ENCODE data around the gene INPP5B.

INPP5B gene

DNA sequence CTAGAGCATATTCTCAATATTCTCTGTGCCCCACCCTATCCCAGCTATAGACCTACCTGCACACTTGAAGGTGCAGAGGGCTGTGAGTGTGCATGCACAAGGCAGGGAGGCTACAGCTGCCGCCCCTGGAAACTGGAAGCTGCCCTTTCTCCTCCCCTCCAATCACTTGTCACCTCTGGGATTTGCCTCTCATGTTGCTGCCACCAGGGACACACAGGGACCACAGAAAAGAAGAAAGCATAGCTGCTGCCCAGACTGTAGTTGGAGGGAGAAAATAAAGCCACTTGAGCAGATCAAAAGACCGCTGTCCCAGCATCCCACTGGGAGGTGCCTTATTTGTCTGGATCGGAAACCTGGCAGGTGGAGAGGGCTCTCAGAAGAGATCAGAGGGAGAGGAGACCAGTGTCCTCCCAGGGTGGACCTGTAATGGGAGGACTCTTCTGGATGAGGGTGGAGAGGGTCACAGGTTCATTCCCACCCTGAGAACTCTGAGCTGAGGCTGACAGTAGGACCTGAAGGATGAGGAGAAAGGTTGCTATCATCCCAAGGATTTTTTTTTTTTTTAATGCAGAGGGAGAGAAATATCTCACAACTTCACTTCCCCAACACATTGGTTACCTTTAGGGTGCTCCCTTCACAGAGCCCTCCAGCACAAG is 7.6 kb upstream of the INPP5B start:
- CTCF ChIA-PET: no interaction called here
- DNase-seq: no peak
- H3K27me3 Mint-ChIP-seq: no peaks in the 10 kb centered on the region
- no peak overlapping the region for H3K27ac Mint-ChIP-seq
- no peaks in the 10 kb centered on the region for H3K4me1 Mint-ChIP-seq
- H3K4me3 Mint-ChIP-seq: no peak overlapping the region
- peaks cover 17% of the 10 kb centered on the region for H3K36me3 Mint-ChIP-seq
- no peaks in the 10 kb centered on the region for H3K9me3 Mint-ChIP-seq

DNA sequence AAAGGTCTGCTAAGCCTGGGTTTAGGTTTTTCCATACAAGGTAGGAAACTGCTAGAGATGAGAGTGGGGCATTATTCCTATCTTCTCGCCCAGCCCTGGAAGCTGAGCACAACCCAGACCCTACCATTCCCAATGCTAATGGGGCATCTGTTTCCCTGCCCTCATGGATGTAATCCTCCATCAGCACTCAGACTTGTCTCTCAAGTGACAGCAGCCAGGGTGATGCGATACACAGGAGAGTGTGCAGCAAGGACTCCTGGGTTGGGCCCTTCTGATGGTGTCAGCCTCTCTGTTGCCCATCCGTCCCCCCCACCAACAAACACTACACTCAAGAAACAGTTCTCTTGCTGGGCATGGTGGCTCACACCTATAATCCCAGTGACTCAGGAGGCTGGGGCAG is 5.9 kb upstream of the INPP5B start:
- Mint-ChIP-seq H3K36me3 (peaks cover 9% of the 10 kb centered on the region), H3K27ac (no peak overlapping the region), H3K9me3 (no peaks in the 10 kb centered on the region), H3K4me3 (no peak overlapping the region), H3K4me1 (peaks cover 2% of the 10 kb centered on the region), H3K27me3 (no peaks in the 10 kb centered on the region)
- no peak for DNase-seq
- CTCF ChIA-PET: no interaction called here

DNA sequence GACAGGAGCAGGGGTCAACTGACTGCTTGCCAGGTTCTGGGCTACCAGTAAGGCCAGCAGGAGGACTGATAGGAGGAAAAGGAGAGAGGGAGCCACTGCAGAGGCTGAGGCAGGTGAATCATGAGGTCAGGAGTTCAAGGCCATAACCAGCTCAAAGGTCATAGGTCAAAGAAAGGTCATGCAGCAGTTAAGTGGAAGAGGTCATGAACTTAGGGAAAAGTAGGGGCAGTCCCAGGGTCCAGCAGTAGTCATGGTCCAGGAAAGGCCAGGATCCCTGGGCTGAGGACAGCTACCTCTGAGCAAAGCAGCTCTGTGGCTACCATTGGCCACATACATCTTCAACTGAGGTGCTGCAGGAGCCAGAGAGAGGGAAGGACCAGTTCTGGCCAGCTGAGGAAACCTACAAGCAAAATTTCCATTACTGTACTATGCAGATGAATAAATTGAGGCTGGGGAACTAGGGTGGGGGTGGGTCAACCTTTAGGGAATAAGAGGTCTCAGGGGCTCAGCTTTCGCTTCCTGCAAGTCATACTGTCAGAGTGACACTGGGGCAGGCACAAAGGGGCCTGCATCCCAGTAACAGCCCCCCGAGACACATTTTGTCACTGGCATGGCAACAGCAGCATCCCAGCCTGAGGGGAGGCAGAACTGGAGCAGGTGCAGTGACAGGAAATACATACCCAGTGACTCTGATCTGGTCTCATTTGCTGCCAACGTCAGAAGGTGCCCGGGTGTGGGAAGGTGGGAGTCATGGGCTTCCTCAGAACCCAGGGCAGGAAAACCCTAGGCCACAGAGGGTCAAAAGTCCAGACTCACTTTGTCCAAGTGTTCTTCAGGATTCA is 5.2 kb upstream of the INPP5B start:
- H3K27me3 Mint-ChIP-seq: no peaks in the 10 kb centered on the region
- peaks cover 8% of the 10 kb centered on the region for H3K4me1 Mint-ChIP-seq
- peaks cover 4% of the 10 kb centered on the region for H3K36me3 Mint-ChIP-seq
- H3K4me3 Mint-ChIP-seq: no peak overlapping the region
- H3K9me3 Mint-ChIP-seq: no peaks in the 10 kb centered on the region
- no peak for DNase-seq
- H3K27ac Mint-ChIP-seq: no peak overlapping the region
- CTCF ChIA-PET: no interaction called here

DNA sequence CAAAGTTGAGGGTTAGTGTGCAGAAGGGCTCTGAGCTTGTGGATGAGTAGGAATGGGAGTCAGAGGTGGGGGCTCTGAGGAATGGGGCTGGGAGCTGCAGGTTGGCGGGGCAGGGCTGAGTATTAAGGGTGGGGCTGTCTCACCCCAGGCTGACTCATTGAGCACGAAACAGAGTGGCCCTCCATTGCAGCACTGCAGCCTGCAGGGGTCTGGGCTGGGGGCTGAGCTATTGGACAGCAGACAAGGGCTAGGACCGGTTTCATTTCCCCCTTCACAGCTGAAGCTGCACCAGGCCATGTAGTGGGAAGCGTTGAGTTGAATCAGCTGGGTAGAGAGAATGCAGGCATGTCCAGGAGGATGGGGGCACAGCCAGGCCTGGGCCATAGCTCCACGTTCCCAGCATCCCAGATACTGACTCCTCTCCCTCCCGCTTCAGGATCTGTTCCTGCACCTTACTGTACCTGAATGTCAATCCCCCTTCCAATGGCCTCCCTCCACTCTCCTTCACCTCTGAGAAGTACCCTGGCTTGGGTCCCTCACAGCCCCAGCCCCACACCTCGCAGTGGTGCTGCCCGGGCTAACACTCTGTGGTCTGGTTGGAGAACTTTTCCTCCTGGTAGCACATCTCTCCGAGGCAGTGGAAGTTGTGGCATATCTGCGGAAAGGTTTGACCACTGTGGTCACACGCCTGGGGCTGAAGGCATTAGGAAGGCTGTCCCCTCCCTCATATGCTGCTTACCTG is 4.4 kb upstream of the INPP5B start:
- CTCF ChIA-PET: no interaction called here
- Mint-ChIP-seq H3K4me1 (peaks cover 16% of the 10 kb centered on the region), H3K27ac (no peak overlapping the region), H3K9me3 (no peaks in the 10 kb centered on the region), H3K27me3 (no peaks in the 10 kb centered on the region), H3K36me3 (peaks cover 1% of the 10 kb centered on the region), H3K4me3 (no peak overlapping the region)
- DNase-seq: no peak

DNA sequence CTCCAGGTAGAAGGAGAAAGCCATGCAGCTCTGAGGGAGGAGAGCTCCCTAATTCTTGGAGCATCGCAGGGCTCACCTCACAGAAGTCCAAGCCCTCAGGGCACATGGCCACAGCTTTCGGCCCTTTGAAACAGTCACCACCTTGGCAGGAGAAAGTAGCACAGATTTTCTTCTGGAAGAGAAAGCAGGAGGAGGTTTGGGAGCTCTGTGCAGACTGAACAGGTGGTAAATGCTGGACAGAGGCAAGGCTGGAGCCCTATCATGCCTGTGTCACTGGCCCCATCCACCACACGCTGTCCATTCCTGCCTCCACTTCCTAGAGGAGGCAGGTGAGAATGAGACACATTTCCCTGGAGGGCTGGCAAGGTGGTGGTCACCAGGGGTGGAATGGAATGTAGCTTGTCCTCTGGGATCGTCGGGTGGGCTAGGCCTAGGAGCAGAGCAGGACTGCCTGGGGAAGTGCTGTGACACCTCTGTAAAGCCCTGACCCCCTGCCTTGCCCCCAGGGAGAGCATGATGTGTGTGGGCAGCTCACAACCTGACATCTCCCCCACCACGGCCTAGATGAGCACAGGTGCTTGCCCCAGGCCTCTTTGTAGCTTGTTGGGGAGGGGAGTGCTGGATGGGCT is 2.8 kb upstream of the INPP5B start:
- no peak overlapping the region for H3K4me3 Mint-ChIP-seq
- H3K36me3 Mint-ChIP-seq: no peaks in the 10 kb centered on the region
- H3K4me1 Mint-ChIP-seq: peaks cover 24% of the 10 kb centered on the region
- CTCF ChIA-PET: interaction anchor here (0.9 kb wide), 1 partner anchor 27 kb away, joined by 3 read pairs; no protein-coding TSS in a partner anchor
- no peak overlapping the region for H3K27ac Mint-ChIP-seq
- H3K9me3 Mint-ChIP-seq: no peaks in the 10 kb centered on the region
- no peak for DNase-seq
- H3K27me3 Mint-ChIP-seq: no peaks in the 10 kb centered on the region

DNA sequence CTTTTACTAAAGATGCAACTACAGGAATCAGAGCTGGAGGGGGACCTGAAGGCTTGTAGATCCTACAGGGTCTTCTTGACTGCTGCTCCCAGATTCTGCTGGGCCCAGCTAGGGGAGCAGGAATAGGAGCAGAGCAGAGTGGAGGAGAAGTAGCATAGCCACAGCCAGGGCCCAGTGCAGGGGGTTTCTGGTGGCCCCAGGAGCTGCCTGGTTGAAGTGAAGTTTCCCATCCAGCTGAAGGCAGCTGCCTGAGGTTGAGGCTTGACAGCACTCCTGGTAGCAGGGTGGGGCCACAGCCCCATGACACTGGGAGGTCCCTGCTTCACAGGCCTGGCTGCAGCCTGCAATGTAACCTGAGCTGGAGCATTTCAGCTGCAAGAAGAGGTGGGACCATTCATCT is 2.0 kb upstream of the INPP5B start:
- no peak for DNase-seq

DNA sequence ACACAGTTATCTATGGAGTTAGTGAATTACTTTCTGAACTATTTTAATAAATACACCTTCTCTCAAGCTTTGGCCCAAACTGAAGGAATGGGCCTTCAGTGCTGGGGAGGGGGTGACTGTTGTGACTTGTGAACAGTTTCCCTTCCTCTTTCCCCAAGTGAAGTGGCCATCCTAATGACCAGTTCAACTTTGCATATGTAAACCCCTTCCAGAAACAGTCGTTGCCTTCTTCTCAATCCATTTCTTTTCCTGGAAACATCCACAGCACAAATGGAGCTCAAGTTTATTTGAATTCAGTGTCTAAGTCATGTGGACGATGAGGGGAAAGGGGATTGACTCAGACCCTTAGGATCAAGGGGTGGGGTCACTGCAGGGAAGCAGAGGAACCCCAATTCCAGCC is 1.3 kb upstream of the INPP5B start:
- Mint-ChIP-seq H3K27ac (no peak overlapping the region), H3K4me3 (no peak overlapping the region), H3K4me1 (peaks cover 24% of the 10 kb centered on the region), H3K9me3 (no peaks in the 10 kb centered on the region), H3K36me3 (no peaks in the 10 kb centered on the region), H3K27me3 (no peaks in the 10 kb centered on the region)
- CTCF ChIA-PET: interaction anchor here (0.6 to 1.2 kb wide), 2 partner anchors 28 to 900 kb away, joined by 3 read pairs; no protein-coding TSS in a partner anchor
- no peak for DNase-seq

More for the DNA sequence above, 2.0 kb upstream of the INPP5B start:
- Mint-ChIP-seq H3K9me3 (no peaks in the 10 kb centered on the region), H3K36me3 (no peaks in the 10 kb centered on the region), H3K4me1 (peaks cover 24% of the 10 kb centered on the region), H3K4me3 (no peak overlapping the region), H3K27me3 (no peaks in the 10 kb centered on the region), H3K27ac (no peak overlapping the region)
- CTCF ChIA-PET: interaction anchor here (0.6 to 0.9 kb wide), 2 partner anchors 28 to 42 kb away, joined by 3 to 5 read pairs; no protein-coding TSS in a partner anchor

DNA sequence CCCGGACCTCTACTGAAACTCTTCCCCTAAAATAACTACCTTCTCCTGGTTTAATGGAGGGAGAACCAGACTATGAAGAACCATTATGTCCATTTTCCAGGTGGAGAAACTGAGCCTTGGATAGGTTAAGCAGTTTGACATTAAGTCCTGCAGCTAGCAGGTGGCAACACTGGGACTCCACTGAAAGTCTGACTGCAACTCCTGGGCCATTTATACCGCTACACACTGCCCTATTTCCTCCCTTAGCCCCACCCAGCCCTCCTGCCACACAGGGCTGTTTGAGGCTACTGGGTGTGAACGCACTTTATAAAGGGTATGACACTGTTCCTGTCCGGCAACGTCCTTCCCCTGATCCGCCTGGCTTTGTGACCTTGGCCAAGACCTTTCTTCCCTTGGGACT is 511 bp upstream of the INPP5B start:
- no peaks in the 10 kb centered on the region for H3K9me3 Mint-ChIP-seq
- H3K4me1 Mint-ChIP-seq: peaks cover 24% of the 10 kb centered on the region
- H3K4me3 Mint-ChIP-seq: peak overlapping the region; percentile 85
- H3K27ac Mint-ChIP-seq: peak overlapping the region; percentile 82
- CTCF ChIA-PET: interaction anchor here (0.7 to 1.2 kb wide), 2 partner anchors 29 to 33 kb away, joined by 3 read pairs; no protein-coding TSS in a partner anchor
- H3K27me3 Mint-ChIP-seq: no peaks in the 10 kb centered on the region
- DNase-seq: no peak
- H3K36me3 Mint-ChIP-seq: no peaks in the 10 kb centered on the region

DNA sequence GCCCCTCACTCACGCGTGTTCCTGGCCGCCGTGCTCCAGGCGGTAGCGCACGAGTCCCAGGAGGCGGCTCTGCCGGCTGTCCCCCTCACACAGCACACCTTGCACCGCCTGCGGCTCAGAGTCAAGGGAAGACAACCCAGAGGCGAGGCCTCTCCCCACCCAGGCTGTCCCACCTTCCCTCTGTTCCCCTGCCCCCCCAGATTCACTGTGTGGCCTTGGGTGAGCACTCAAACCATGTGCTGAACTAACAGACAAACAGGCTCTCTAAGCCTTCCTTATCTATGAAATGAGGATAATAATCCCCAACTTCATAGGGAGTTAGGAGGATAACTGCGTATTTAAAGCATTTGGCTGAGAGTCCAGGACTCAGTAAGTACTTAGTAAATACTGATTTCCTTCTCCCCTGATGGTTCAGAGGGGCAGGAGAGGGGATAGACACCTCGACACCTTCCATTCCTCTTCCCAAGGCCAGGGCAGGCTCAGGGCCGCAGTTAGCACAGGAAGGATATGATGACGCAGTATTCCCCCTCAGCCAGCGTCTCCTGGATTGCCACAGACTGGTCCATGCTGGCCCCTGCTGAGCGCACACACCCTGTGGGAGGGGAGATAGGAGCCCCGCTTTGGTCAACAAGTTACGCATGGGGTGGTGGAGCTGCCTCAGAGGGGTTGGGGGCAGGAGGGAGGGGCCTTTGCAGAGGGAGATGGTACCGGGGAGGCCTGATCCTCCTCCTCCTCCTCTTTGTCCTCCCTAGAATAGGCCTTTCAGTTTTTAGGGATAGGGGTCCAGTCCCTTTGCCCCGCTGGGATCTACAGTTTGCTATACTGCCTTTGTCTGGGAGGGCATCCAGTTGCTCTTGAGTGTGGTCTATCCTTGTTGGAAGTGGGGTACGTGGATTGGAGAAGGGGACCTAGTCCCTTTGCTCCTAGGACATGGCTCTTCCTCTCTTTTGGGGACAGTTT is 830 bp downstream of the INPP5B start:
- DNase-seq: no peak
- peak overlapping the region; percentile 85 for H3K4me3 Mint-ChIP-seq
- CTCF ChIA-PET: no interaction called here

DNA sequence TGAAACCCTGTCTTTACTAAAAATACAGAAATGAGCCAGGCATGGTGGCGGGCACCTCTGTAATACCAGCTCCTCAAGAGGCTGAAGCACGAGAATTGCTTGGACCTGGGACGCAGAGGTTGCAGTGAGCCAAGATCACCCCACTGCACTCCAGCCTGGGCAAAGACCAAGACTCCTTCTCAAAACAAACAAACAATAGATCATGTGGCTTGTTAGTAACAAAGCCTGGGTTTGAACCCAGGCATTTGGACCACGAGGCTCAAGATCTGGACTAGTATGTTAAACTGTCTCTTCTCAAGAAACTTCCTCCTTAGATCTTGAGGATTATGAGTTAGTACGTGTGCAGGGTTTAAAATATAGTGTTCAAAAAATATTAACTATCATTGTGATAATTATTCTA is 1.6 kb downstream of the INPP5B start:
- H3K4me3 Mint-ChIP-seq: no peak overlapping the region
- no peaks in the 10 kb centered on the region for H3K9me3 Mint-ChIP-seq
- DNase-seq: no peak
- H3K27ac Mint-ChIP-seq: no peak overlapping the region
- CTCF ChIA-PET: no interaction called here
- peaks cover 3% of the 10 kb centered on the region for H3K36me3 Mint-ChIP-seq
- H3K4me1 Mint-ChIP-seq: peaks cover 24% of the 10 kb centered on the region
- H3K27me3 Mint-ChIP-seq: no peaks in the 10 kb centered on the region

More for the DNA sequence above, 830 bp downstream of the INPP5B start:
- H3K27me3 Mint-ChIP-seq: no peaks in the 10 kb centered on the region
- peak overlapping the region; percentile 82 for H3K27ac Mint-ChIP-seq
- H3K4me1 Mint-ChIP-seq: peaks cover 24% of the 10 kb centered on the region
- peaks cover 1% of the 10 kb centered on the region for H3K36me3 Mint-ChIP-seq
- no peaks in the 10 kb centered on the region for H3K9me3 Mint-ChIP-seq

DNA sequence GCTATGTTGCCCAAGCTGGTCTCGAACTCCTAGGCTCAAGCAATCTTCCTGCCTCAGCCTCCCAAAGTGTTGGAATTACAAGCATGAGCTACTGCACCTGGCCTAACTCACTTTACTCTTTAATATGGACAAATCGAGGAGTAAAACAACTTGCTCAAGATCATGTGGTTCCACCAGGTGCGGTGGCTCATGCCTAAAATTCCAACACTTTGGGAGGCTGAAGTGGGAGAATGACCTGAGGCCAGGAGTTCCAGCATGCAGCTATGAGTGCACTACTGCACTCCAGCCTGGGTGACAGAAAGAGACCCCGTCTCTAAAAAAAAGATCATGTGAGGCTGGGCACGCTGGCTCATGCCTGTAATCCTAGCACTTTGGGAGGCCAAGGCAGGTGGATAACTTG is 2.0 kb downstream of the INPP5B start:
- CTCF ChIA-PET: no interaction called here
- Mint-ChIP-seq H3K4me1 (peaks cover 24% of the 10 kb centered on the region), H3K9me3 (no peaks in the 10 kb centered on the region), H3K4me3 (no peak overlapping the region), H3K27ac (no peak overlapping the region), H3K36me3 (peaks cover 3% of the 10 kb centered on the region), H3K27me3 (no peaks in the 10 kb centered on the region)
- no peak for DNase-seq

DNA sequence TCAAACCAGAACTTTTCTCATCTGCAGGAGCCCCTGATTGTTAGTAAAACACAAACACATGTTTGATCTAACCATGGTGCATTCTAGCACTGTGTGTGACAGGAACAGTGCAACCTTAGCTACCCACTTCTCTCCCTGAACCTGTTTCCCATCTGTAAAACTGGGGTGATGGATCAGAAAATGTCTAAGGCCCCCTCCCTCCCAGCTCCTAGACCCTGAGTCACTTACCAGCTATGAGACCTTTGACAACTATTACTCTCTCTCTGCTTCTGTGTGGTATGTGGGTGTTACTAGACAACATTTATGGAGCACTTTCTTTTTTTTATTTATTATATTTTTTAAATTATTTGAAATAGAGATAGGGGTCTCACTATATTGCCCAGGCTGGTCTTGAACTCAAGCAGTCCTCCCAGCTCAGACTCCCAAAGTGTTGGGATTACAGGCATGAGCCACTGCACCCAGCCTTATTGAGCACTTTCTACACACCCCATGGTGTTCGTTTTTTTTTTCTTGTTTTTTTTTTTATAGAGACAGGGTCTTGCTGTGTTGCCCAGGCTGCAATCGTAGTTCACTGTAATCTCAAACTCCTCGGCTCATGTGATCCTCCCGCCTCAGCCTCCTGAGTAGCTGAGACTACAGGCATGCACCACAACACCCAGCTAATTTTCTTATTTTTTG is 2.6 kb downstream of the INPP5B start:
- CTCF ChIA-PET: no interaction called here
- no peak overlapping the region for H3K27ac Mint-ChIP-seq
- H3K4me3 Mint-ChIP-seq: no peak overlapping the region
- no peaks in the 10 kb centered on the region for H3K9me3 Mint-ChIP-seq
- no peaks in the 10 kb centered on the region for H3K27me3 Mint-ChIP-seq
- no peak for DNase-seq
- H3K36me3 Mint-ChIP-seq: peaks cover 3% of the 10 kb centered on the region
- H3K4me1 Mint-ChIP-seq: peaks cover 24% of the 10 kb centered on the region

Data from activated naive CD4-positive, alpha-beta T cell treated with anti-CD3 and anti-CD28 coated beads, Interleukin-2, amount 10 ng/mL, durations not matched to agents 7 days and 5 days (primary cell).